Measurements from ENCODE around the gene OR2AT4.
"Not testable (repeated sequence)": the region's sequence is repeated elsewhere in the genome, so short reads cannot be mapped to it uniquely, and the experiment has no call there.

- not testable (repeated sequence) for TF ChIP-seq SIRT6 (IDR thresholded peaks at IDR 0.05; ENCODE audit: low read length); TAF1 (IDR thresholded peaks at IDR 0.05; ENCODE audit: low read depth, low read length)
These were observed 52.1 kb downstream of the OR2AT4 start for GRCh38 chr11:75044381-75045170.
